ENCODE data around the gene ITIH5. TPM values are rescaled to one million over a fixed set of nuclear protein-coding genes. Genes with fewer than 3 reads are reported as not detected.

The ITIH5 gene
- total RNA-seq, 1 experiment from 2014 or later, result 5.2 TPM

GRCh38 chr10:7534480-7534852 lies 132.3 kb downstream of the ITIH5 start:
- CTCF ChIA-PET, result no interaction called here
- H3K27me3 Mint-ChIP-seq (ENCODE audit: unreplicated experiment), result peaks cover 27% of the 10 kb centered on the region
- no peak for DNase-seq
- no peak for TF ChIP-seq CTCF (IDR thresholded peaks at IDR 0.05; ENCODE audit: unreplicated experiment)
- H3K36me3 Mint-ChIP-seq (ENCODE audit: insufficient read depth, unreplicated experiment), result no peaks in the 10 kb centered on the region
- no TSS peak for BruUV-seq (replicated peaks)
- no peaks in the 10 kb centered on the region for H3K4me1 Mint-ChIP-seq (ENCODE audit: low read depth, unreplicated experiment)
- no peak overlapping the region for H3K27ac Mint-ChIP-seq (ENCODE audit: unreplicated experiment)
- no peak overlapping the region for H3K4me3 Mint-ChIP-seq (ENCODE audit: low read depth, unreplicated experiment)
- intact Hi-C loops (cut with micrococcal nuclease; ENCODE audit: unreplicated experiment), result no loop called here
- peaks cover 3% of the 10 kb centered on the region for H3K9me3 Mint-ChIP-seq (ENCODE audit: low read depth, unreplicated experiment)

- H3K27ac Mint-ChIP-seq (ENCODE audit: unreplicated experiment), result no peak overlapping the region
Observed at GRCh38 chr10:7533657-7534479, 132.9 kb downstream of the ITIH5 start.

GRCh38 chr10:7532723-7533498 lies 133.9 kb downstream of the ITIH5 start:
- H3K27ac Mint-ChIP-seq (ENCODE audit: unreplicated experiment), result no peak overlapping the region

More at GRCh38 chr10:7533657-7534479, 132.9 kb downstream of the ITIH5 start:
- no peak for TF ChIP-seq CTCF (IDR thresholded peaks at IDR 0.05; ENCODE audit: unreplicated experiment)
- CTCF ChIA-PET, result no interaction called here
- Mint-ChIP-seq H3K9me3 (ENCODE audit: low read depth, unreplicated experiment) (no peaks in the 10 kb centered on the region), H3K4me1 (ENCODE audit: low read depth, unreplicated experiment) (no peaks in the 10 kb centered on the region), H3K27me3 (ENCODE audit: unreplicated experiment) (peaks cover 27% of the 10 kb centered on the region), H3K36me3 (ENCODE audit: insufficient read depth, unreplicated experiment) (no peaks in the 10 kb centered on the region), H3K4me3 (ENCODE audit: low read depth, unreplicated experiment) (no peak overlapping the region)
- no peak for DNase-seq
- no TSS peak for BruUV-seq (replicated peaks)
- intact Hi-C loops (cut with micrococcal nuclease; ENCODE audit: unreplicated experiment), result no loop called here

More at GRCh38 chr10:7532723-7533498, 133.9 kb downstream of the ITIH5 start:
- intact Hi-C loops (cut with micrococcal nuclease; ENCODE audit: unreplicated experiment), result no loop called here
- Mint-ChIP-seq H3K9me3 (ENCODE audit: low read depth, unreplicated experiment) (no peaks in the 10 kb centered on the region), H3K27me3 (ENCODE audit: unreplicated experiment) (peaks cover 27% of the 10 kb centered on the region), H3K36me3 (ENCODE audit: insufficient read depth, unreplicated experiment) (no peaks in the 10 kb centered on the region), H3K4me3 (ENCODE audit: low read depth, unreplicated experiment) (no peak overlapping the region), H3K4me1 (ENCODE audit: low read depth, unreplicated experiment) (no peaks in the 10 kb centered on the region)
- no TSS peak for BruUV-seq (replicated peaks)
- CTCF ChIA-PET, result interaction anchor here (1.0 kb wide), 1 partner anchor 154 kb away, joined by 4 read pairs; no protein-coding TSS in a partner anchor
- no peak for DNase-seq
- no peak for TF ChIP-seq CTCF (IDR thresholded peaks at IDR 0.05; ENCODE audit: unreplicated experiment)
